RPMI7951 (cell line): ENCODE data around the gene KIFC3. TPM values are rescaled to one million over a fixed set of nuclear protein-coding genes. Genes with fewer than 3 reads are reported as not detected.
"Not testable (repeated sequence)": the region's sequence is repeated elsewhere in the genome, so short reads cannot be mapped to it uniquely, and the experiment has no call there.

Experiments used
- DNase-seq: peaks from one replicate; pipeline ENCODE4 v3.0.0-alpha.2; 2012; ENCODE audit warnings: low read depth
- total RNA-seq: library from RNA; depleted of rRNA; stranded (reverse); fragments of >200 nt; shearing (Covaris generic); gene quantifications from 2 replicates; pipeline ENCODE4 v1.2.3, GENCODE V29; 2014; rRNA removed

KIFC3 gene, protein sequence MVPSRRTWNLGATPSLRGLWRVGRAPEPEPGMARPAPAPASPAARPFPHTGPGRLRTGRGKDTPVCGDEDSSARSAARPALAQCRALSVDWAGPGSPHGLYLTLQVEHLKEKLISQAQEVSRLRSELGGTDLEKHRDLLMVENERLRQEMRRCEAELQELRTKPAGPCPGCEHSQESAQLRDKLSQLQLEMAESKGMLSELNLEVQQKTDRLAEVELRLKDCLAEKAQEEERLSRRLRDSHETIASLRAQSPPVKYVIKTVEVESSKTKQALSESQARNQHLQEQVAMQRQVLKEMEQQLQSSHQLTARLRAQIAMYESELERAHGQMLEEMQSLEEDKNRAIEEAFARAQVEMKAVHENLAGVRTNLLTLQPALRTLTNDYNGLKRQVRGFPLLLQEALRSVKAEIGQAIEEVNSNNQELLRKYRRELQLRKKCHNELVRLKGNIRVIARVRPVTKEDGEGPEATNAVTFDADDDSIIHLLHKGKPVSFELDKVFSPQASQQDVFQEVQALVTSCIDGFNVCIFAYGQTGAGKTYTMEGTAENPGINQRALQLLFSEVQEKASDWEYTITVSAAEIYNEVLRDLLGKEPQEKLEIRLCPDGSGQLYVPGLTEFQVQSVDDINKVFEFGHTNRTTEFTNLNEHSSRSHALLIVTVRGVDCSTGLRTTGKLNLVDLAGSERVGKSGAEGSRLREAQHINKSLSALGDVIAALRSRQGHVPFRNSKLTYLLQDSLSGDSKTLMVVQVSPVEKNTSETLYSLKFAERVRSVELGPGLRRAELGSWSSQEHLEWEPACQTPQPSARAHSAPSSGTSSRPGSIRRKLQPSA
- 49.3 and 58.5 TPM in 2 replicates for total RNA-seq

DNA sequence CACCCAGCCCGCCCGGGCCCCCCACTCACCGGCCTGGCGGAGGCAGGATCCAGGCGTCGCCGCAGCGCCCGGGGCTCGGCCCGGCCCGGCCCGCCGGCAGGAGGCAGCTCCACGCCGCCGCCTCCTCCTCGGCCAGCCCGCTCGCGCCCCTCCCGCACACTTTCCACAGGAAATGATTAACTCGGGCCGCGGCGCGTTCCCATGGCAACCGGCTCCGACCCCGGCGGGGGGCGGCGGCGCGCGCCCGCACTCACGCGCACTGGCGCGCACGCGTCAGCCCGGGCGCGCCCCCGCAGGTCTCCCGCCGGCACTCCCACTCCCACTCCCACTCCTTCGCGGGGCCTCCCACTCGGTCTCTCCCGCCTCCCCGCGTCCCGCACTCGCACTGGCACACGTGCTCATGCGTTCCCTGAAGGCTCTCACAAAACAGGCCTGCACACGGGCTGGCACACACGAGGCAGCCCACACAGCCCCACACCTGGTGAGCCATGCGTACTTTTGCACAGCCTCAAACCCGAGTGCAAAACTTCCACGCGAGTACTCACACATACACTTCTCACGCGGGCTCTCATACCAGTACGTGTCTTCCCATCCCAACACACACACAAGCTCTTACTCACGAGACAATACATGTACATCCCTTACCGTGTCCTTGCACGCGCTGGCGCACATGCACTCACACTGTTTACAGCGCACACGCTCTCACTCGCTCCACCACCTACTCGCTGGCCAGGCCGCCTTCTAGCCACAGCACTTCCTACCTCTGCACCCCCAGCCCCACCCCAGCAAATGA lies at the start of gene KIFC3:
KIFC3 (minus strand) TSS at position 151 of the 793 bp plus-strand sequence. CDS start 4,248 bp downstream, outside the sequence.
- DNase-seq = peak; percentile 83

DNA sequence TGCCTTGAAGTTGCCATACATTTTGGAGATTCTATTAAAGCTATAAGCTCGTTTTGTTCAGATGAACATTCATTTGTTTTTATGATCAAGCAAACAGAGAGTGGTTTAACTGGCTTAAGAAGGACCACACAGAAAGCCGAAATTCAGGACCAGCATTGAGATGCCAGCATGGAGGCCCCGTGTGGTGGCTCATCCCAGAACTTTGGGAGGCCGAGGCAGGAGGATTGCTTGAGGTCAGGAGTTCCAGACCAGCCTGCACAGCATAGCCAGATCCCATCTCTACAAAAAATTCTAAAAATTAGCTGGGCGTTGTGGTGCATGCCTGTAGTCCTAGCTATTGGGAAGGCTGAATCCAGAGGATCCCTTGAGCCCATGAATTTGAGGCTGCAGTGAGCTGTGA lies 45.9 kb upstream of the KIFC3 start:
- no peak for DNase-seq

DNA sequence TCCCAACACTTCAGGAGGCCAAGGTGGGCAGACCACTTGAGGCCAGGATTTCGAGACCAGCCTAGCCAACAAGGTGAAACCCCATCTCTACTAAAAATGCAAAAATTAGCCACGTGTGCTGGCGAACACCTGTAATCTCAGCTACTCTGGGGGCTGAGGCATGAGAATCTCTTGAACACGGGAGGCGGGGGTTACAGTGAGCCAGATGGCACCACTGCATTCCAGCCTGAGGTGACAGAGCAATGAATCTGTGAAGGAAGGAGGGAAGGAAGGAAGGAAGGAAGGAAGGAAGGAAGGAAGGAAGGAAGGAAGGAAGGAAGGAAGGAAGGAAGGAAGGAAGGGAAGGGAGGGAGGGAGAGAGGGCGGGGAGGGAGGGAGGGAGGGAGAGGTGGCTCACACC lies 44.6 kb upstream of the KIFC3 start:
- not testable (repeated sequence) for DNase-seq

DNA sequence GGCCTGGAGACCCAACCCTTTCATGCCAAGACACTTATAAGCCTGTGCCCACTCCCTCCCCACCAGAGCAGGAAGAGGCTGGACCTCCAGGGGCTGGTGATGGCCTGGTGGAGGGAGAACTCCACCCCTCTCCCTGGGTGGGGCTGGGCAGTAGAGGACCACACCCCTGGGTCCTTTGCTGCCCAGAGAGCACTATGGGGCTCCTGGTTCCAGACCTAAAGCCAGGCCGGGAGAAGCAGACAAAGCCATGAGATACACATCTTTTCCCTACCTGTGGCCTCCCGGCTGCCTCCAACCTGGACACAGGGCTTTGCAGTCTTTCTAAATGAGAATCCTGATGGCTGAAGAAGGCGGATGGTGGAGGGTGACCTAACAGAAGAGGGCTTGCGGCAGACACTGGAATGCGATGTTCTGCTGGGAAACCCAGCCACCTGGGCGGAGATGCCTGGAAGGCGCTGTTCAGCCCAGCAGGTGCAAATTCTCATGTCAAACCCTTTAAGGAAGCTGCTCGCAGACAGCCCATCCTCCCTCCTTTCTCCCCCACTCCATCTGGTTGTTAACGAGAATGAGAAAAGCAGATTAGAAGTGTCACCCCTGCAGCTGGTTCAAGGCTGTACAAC lies 43.9 kb upstream of the KIFC3 start:
- no peak for DNase-seq

DNA sequence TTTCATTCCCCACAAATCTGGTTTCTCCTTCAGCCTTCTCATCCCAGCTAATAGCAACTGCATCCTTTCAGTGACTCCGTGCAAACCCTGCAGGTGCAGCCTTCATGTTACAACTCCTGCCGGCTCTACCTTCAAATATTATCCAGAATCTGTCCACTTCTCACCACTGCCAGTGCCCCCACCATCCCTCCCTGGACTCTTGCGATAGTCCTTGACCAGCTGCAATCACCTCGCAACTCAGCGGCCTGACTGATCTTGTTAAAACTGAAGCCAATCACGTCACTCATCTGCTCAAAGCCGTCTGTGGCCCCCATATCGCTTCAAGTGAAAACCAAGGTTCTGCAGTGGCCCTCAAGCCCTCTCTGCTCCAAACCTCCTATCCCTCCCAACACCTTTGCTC lies 42.8 kb upstream of the KIFC3 start:
- DNase-seq = no peak

DNA sequence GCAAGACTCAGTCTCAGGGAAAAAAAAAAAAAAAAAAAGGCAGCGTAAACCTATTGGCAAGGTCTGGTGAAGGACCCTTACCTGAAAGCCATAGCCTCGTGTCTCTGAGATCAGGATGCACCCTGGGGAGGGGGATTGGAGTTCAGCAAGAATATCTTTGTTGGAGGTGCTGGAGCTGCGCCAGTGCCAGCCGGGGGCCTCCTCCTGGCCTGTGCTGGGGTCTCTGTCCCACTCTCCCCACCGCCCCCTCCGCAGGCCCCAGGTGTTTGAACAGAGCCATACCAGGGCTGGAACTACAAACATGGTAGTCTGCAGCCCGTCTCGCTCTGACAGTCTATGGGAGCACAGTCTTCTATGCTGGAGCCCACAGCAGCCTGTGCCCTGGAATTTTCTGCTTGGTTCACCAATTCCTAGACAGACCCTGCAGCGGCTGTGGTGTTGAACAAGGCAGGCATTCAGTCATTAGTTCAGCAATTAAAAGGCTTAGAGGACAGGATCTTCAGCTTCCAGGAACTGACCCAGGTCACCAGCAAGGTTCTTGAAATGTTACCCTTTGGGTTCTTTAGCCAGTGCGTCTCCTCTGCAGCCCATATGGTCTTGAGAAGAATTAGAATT lies 42.2 kb upstream of the KIFC3 start:
- DNase-seq = no peak

DNA sequence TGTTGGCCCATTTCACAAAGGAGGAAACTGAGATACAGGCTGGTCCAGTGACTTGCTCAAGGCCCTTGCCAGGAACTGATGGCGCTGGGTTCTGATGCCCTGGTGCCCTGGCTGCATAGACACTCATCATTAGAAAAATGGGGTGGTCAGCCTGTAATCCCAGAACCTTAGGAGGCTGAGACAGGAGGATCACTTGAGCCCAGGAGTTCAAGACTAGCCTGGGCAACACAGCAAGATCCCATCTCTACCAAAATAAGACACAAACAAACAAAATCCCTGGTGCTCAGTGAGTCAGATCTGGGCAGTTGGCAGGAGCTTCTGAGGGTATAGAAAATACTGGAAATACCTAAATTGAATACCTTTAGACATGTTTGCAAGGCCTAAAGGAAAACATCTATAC lies 41.1 kb upstream of the KIFC3 start:
- DNase-seq = no peak

DNA sequence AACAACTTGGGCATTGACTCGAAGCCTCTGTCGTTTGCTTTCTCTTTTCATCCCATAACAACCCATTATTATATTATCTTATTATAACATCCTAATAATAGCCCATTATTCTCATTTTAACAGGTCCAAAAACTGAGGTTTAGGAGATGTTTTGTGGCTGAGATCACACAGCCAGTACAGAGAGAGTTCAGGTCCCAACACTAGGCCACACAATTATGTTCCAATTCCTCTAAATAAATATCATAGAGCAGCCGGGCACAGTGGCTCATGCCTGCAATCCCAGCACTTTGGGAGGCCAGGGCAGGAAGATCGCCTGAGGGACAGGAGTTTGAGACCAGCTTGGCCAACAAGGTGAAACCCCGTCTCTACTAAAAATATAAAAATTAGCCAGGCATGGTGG lies 40.3 kb upstream of the KIFC3 start:
- DNase-seq = no peak

DNA sequence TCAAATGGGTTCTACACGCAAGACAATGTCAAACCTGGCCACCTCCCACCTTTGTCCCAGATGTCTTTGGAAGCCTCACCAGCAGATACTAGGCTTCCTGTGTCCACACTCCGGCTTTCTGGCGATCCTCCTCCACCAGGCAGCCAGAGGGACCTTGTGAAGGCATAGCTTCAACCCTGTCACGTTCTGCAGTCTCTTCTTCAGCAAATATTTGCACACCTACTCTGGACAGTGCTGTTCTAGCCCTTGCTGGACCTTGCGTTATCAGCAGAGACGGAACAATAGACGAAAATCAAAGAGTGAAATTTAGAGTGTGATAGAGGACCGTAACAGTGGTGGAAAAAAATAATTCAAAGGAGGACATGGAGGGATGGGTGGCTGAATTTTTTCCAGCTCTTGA lies 38.5 kb upstream of the KIFC3 start:
- no peak for DNase-seq

DNA sequence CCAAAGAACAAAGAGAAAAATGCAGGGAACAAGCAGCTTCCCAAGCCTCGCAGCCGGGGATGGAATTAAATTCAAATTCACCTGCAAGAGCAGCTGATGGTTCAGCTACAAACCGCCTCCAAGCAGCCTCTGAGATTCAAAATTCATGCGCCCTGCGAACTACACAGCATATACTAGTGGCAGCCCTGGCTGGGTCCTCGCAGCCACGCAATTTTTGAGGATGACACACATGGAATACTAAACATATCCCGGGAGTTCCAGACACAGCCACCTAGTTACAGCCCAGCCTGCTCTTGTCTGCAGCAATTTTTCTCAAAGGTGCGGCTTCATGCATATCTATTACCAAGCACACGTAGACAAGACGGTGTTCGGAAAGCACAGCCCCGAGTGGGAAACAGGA lies 35.9 kb upstream of the KIFC3 start:
- no peak for DNase-seq

DNA sequence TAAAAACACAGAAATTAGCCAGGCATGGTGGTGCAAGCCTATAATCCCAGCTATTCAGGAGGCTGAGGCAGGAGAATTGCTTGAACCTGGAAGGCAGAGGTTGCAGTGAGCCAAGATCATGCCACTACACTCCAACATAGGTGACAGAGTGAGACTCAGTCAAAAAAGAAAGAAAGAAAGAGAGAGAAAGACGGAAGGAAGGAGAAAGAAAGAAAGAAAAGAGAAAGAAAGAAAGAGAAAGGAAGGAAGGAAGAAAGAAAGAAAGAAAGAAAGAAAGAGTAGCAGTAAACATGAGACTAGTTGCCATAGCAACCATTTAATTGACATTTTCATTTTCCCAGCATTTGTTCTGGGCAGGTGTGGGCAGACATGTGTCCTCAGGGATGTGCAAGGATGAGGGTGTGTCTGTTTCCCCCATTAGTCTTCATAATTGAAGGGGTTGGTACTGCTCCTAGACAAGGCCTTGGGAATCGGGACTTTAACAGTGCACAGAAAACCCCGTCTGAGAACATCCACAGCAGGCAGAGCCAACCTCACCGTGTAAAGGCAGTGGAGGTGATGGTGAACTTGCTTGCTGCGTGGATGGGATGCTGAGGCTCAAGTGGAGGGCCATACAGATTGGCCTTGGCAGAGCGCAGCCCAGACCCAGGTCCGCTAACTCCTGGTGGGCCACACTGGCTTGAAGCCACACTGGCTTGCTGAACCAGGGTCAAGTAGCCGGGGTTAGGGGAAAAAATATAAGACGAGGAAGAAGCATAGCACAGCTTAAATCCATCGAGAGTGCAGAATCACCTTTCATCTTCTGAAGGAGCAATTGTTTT lies 35.2 kb upstream of the KIFC3 start:
- no peak for DNase-seq

DNA sequence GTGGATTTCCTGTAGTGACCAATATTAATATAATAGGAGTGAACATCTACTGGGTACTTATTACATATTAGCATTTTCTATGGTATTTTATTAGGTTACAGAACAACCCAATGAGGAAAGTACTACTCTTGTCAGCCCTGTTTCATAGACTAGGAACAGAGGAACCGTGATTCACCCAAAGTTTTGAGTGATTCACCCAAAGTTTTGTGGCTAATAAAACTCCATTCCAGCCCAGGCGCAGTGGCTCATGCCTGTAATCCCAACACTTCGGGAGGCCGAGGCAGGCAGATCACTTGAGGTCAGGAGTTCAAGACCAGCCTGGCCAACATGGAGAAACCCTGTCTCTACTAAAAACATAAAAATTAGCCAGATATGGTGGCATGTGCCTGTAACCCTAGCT lies 33.1 kb upstream of the KIFC3 start:
- peak; percentile 71 for DNase-seq

DNA sequence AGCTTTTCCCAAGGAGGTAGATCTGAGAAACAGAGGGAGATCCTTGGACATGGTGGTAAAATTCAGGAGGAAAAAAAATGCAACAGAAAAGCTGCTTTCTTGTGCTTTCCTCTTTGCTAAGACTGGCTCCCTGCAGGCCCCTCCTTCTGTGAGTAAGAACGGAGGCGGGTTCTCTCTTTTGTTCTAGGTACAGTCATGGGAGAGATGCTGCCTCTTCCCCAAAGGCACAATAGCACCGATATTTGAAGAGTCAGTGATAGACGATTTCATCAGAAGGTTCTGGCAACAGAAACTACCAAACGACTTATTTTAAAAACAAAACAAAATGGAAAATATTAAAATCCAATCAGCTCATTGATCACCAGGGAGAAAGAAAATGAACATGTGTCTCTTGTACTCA lies 32.6 kb upstream of the KIFC3 start:
- peak; percentile 59 for DNase-seq

DNA sequence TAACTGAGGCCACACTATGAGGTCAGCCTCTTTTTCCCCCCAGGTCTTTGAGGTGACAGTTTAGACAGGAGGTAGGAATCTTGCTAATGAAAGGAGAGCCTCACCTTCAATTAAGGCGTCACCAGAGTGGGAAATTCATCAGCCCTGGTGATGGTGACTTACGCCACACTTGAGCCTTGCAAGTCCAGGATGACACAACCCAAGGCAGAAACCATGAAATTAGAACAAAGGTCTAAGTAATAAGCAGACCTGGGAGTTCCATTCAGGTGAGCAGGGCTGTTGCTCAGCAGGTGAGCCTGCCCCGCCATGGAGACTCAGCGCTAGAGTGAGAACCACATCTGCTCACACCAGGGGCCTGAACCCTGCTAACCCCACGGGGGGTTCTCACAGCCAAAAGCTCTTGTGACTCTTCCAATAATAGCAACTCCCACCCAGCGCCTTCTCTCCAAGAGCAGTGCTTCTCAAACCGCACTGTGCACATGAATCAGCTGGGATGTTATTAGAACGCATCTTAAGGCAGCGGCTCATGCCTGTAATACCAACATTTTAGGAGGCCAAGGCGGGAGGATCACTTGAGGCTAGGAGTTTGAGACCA lies 28.7 kb upstream of the KIFC3 start:
- DNase-seq = no peak

DNA sequence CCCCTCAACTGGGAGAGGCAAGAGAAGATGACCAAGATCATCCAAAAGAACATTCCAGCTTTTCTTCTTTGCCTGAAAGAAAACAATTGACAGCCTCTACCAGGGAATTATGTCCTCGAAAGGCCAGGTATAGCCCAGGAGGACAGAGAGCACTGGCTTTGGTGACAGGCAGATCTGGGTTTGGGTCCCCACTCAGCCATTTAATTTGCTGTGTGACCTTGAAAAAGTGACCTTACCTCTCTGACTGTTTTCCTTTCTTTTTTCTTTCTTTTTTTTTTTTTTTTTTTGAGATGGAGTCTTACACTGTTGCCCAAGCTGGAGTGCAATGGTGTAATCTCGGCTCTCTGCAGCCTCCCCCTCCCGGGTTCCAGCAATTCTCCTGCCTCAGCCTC lies 27.7 kb upstream of the KIFC3 start:
- DNase-seq = no peak

DNA sequence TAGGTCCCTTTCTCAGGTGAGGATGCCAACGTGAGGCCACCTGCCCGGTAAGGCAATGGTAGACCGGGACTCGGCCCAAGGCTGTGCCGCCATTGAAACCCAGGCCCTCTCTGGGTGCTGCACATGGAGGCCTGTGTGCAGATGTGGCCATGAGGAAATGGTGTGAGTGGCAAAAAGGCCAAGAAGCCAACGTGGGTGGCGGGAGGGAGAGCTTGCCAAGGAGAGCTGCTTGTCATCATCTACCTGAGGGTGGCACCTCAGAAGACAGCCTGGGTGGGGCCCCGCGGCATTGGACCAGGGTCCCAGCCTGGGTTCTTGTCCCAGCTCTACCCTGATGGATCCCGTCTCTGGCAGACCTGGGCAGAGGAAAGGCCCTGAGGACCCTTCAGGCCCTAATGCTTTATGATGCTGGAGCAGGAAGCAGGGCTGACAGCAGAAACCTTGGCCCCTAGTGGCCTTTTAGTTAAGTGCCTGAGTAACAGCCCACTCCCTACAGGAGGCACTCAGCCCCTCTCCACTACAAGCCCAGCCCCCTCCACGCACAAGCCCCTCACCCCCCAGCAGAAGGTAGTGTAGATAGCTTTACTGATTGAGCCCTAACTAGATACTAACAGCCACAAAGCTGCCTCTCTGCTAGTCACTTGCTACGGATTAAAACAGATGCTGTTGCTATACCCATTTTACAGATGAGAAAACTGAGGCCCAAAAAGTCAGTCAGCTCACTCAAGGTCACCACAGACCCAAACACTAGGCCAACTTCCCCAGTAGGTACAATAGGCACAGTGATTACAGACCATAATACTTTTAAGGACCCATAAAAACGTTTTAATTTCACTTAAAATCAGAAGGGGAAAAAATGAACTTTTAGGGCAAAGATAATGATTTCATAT lies 26.2 kb upstream of the KIFC3 start:
- DNase-seq = no peak

DNA sequence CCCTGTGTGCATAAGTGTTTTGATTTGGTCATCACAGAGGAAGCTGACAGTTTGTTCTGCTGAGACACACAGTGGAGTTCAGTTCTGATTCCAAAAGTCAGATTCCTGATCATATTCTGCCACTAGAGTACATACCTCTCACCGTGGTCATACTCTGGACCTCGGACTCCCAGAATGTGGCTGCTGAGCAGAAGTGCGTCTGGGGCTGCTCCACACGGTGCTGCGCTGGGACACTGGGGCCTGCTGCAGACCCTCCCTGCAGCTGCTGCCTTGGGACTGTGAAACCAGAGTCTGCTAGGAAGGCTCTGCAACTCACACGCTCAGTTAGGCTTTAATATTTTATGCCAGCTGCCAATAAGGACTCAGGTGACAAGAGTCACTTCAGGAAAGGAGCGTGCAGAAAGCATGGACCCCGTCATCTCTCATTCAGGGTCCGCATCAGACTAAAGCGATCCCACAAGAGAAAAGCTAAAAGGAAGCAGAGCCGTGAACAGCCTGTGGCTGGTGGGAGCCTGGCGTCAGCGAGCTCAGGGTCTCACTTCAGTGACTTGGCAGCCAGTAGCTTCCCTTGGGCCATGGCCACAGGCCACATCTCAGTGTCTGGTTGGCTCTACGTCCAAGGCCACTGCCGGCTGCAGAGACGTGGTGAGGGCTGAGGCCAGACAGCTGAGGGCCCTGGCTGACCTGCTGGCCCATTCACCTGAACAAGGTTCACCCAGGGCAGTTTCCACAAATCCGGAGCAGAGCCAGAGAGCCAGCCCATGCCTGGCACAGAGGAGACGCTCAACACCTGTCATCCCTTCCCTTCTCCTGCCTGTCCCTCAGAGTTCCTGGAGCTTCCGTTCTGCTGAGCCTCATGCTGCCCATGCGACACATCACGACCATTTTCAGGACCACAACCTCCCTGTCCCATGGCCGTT lies 24.7 kb upstream of the KIFC3 start:
- DNase-seq = no peak

DNA sequence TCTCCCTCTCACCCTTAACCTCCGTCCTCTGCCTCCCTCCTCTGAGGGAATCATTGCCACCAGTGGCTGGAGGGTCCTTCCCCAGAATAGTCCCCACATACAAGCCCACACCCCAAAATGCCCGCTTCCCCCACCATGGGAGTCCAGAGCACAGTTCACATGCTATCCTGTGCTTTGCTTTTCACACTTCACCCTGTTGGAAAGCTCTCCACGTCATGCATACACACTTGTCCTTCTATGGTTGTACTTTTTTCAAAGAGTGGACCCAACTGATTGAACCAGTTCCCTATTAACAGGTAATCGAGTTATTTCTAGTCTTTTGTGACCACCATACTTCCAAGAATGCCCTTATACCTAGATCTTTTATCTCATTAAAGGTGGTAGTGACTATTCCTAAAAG lies 23.8 kb upstream of the KIFC3 start:
- no peak for DNase-seq
